SHP77 (cell line): Measurements from ENCODE around the gene MYO3B.
"Not testable (repeated sequence)": the region's sequence is repeated elsewhere in the genome, so short reads cannot be mapped to it uniquely, and the experiment has no call there.

Experiments
- DNase-seq, 2 experiments: peaks; one replicate each; lab custom pipeline; 2025; lab: John Stamatoyannopoulos, UW

The MYO3B gene

DNA sequence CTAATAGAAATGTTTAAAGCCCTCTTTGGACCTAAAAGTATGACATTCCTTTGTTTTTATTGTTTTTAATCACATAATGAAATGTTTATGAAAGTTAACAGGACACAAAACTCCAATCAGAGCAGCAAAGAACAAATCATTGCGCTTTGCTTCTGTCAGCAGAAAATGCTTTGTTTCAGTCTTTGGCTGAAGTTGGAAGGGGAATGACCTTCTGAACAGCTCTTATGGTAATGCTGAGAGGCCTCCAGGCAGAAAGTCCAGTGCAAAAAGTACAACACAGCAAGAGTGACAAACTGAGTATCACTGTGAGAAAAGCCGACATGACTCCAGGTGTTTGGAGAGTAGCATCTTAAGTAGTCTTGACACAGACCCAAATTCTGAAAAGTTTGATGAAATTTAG is 389.5 kb downstream of the MYO3B start:
- no peak for DNase-seq

DNA sequence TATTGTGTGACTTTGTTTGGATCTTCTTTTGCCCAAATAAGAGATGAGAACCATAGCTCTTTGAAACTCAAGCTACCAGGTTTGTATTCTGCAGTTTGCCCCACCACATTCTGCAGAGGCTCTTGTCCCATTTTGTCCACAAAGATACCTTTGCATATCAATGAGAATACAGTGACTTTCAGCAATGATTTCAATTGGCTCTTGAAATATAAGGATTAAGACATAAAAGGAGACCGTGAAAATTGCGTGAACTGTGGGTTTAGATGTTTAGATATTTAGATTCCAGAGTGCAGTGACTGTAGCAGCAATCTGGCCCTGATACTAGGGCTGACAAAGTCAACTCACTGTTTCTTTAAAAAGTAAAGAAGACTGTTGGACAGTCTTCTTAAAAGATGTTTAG is 390.6 kb downstream of the MYO3B start:
- no peak for DNase-seq

DNA sequence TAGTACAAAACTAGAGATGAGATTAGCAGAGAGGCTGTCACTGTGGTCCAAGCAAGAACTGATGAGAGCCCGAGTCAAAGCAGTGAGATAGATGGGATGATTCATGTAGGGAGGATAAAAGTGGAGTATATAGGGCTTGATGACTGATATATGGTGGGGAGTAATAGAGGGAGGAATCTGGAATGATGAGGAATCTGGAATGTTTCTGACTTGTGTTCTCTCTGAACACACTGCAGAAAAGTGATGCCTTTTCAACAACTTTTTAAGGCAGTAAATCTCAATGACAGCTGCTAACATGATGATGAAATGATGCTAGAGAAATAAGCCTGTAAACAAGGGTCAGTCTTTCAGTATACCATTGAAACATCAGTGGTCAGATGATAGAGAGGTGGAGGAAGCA is 393.7 kb downstream of the MYO3B start:
- DNase-seq, result no peak

DNA sequence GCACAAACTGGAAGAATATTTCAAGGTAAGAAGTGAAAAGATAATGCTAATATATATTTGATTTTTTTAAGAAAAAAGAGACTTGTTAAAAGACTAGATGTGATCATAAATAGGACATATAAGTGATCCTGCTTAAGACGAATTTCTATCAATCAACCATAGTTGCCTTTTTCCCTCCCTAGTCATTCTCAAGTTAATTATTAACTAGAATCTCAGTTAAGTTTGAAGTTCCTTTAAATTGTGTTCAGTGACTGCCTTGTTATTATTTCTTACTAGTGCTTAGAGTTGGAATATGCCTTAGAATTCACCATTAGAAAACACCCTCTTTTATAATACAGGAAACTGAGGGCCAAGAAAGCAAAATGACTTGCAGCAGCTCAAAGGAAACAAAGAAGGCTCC is 395.7 kb downstream of the MYO3B start:
- DNase-seq, result no peak

DNA sequence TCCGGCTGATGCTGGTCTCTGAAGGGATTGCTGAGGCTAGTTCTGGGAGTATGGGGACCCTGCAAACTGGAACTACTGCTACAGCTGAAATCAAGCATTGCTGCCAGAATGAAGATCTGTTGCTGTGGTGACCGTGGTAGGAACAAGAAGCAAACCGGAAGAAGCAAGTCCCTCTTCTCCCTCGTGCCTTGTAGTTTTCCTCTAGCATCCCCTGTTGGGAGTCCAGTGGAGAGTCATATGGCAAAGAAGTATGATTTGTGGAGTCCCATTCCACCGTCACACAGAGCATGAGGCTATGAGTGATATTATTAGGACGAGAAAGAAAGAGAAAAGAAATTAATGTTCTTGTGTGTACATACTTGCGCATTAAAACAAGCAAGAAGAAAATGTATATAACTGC is 398.3 kb downstream of the MYO3B start:
- no peak for DNase-seq

DNA sequence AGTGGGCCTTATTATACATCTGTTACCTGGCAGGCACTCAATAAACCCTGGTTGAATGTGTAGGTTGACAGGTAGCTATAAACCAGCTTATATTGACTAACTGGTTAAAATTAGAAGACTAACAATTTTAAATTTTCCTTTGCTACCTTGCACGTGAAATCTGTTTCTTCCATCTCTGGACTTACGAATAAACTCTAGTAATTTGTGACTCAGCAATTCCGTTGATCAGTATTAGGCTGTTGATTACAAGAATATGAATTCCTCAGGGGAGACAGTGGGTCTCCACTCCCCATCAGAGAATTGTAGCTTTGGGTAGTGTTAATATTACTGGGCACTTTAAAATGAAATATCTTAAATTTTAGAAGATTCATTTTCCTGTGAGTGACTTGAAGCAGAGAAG is 399.4 kb downstream of the MYO3B start:
- DNase-seq, result no peak

DNA sequence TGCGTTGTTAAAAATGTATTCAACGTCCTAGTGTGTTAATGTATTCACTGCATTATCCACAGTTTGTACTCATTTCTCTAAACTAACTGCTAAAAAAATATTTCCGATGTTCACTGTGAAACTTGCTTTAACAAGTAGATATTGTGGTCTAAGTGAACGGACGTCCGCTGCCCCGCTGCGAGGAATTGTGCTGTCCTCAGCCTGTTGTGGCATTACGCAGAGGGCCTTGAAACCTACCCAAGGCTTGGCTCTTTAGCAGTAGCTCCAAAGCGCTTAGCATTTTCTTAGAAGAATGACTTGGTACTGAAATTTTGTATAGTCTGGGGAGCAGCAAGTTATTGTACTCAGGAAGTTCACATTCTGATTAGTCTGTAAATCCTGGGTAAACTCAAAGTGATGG is 400.7 kb downstream of the MYO3B start:
- DNase-seq, result no peak

DNA sequence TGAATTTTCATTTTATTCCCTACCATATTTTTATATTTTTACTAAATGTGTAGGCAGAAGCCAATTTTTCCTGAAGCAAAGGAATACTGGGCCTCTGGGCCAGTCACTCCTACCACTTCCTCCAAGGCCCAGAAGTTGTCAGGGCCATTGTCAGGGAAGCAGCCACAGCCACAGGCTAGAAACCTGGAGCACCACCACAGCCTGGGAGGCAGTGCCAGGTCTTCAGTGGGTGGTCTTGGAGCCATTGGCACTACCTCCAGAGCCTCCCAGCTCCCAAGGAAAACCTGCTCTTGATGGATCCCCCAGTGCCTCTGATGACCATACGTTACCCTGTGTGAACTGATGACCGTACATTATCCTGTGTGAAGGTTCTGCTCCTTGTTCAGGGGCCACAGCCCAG is 401.6 kb downstream of the MYO3B start:
- no peak for DNase-seq

DNA sequence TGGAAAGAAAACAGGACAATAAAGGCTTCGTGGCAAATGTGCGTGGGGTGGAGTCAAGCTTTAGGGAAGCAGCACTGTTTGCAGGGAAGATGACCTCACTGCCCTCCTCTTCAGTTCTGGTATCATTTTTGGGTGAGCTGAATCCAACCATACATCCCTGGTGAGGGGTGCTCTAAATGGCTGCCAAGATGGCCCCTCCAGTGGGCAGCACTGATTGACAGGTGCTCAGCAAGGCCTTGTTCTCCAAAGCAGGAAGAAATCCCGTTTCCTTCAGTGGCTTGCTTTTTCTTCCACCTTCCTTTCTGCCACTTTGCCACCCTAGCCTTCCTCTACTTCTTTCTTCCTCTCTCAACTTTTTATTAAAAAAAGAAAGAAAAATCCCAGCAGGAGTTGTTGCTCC is 404.4 kb downstream of the MYO3B start:
- DNase-seq, result no peak

DNA sequence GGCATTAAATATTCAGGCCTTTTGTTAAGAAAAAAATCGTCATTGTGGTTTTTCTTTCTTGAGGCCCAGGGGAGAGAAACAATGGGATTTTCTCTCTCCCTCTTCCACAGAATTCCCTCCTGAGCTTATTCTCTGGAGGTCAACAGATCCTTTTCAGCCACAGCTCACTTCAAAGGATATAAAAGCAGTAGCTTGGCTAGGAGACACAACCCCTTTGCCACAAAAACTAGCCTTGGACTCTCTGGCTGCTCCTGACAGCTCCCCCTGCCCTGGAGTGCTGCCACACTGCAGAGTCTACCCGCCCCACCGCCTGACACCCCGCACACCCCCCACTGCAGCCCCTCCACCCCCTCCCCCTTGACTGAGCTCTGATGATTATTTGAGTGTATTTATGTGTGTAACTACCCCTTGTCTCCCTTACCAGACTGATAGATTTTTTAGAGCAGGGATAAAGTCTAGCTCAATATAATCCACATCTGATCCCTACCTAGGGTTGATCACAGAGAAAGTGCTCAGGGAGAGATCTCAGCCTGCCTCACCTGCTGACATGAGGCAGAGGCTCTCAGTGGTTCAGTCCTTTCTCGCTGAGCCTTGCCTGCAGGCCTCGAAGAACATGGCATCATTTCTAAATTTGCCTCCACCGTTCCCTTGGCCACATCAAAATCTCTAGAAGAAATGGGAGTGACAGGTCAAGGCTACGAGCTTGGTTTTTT is 405.0 kb downstream of the MYO3B start:
- DNase-seq, result no peak

DNA sequence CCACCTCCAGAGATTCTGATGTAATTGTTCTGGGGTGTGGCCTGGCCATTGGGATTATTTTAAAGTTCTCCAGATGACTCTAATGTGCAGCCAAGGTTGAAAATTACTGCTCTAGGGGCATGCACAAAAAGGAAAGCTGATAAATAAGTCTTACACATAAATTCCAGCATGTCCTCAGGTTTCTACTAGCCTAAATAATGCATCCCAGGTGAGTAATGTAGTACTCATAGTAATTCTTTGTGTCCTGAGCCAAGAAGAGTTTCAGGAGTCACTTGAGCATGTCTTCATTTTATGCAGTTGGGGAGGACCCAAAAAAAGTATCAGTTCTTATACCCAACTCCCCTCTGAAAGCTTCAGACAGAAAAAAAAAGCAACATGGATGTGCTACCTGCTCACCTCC is 407.1 kb downstream of the MYO3B start:
- no peak for DNase-seq

DNA sequence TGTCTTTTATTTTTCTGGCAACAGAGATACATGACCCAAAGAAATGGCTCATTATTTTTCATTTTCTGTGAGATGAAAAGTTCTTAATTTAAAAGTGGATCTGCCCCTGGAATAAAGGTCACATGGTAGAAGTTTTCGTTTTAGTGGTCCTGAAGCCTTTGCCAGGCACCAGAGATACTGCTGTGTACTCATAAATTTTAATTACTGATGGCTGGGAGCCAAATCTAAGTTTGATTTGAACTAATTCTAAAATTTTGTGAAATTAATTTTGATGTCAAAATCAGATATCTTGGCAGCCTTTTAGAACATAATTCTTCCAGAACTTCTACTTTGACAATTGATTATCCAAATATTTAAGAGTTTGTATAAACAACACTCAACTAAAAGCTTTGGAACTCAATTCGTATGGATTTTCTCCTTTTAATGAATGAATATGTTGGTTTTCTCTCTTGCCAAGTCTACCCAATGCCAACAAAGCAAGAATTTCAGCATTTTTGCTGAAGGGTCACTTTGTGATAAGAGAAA is 408.7 kb downstream of the MYO3B start:
- DNase-seq, result no peak

DNA sequence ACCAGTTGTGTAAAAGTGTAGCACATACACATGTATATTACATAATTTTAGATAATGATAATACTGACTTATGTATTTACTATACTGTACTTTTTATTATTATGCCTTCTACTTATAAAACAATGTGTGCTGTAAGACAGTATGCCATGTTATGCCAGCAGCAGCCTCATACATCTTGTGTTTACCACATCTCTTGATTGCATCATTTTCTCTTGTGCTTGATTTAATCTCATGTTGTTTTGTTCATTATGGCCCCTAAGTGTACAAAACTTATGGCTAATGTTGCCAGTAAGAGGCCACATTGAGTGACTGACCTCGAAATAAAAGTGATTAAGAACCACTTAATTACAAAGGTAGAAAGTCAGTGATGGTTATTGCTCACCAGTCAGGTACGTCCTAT is 409.2 kb downstream of the MYO3B start:
- DNase-seq, result no peak

DNA sequence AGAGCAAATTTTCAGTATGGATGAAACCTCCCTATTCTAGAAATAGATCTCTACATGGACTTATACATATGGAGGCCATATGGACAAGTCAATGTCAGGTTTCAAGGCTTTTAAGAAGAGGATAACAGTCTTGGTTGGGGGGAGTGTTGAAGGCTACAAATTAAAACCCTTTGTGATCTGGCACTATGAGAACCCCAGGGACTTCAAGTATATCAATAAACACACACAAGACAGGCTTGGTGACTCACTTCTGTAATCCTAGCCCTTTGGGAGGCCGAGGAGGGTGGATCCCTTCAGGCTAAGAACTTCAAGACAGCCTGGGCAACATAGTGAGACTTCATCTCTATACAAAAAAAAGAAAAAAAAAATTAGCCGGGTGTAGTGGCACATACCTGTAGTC is 410.0 kb downstream of the MYO3B start:
- no peak for DNase-seq

DNA sequence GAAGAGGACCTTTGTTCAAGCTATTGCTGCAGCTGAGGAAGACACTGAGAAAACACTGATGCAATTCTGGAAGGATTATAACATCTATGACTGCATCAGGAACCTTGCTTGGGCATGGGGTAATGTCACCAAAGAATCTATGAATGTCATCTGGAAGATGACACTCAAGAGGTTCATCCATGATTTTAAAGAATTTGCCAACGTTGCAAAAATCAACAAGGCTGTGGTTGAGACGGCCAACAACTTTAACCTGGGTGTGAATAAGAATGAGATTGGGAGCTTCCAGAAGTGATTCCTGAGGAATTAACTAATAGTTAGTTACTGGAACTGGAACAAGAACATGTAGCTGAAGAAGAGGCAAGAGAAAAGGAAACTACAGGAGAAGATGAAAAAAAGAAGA is 410.8 kb downstream of the MYO3B start:
- DNase-seq, result no peak

DNA sequence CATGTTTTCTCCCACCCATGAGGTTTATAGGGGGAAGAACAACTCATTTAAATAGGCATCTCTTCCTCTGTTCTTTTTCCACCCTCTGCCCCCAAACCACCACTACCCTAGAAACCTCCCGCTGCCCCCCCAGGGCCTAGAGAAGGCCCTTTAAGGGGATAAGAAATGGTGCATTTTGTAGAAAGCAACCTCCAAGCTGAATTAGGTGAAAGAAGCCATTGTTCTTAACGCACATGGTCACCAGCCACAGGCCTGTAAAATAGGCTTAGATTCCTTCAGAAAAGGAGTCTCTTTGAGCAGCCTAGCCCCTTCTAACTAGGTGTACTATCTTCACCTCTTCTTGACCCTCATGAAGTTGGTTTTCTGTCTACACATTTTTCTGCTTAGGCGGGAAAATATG is 418.6 kb downstream of the MYO3B start:
- no peak for DNase-seq

DNA sequence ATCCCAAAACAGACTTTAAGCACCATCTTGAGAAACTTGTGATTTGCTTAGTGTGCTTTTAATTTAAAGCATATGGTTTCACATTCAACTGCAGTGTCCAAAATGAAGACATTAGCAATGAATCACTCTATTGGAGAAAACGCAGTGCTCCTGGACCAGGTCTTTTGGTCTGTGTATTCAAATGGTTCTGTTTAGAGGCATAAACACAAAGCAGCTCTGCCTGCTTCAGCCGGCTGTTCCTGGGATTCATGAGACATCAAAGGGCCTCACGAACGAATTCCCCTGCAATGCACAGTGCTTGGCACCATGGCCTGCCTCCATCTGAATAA is 420.1 kb downstream of the MYO3B start:
- no peak for DNase-seq

DNA sequence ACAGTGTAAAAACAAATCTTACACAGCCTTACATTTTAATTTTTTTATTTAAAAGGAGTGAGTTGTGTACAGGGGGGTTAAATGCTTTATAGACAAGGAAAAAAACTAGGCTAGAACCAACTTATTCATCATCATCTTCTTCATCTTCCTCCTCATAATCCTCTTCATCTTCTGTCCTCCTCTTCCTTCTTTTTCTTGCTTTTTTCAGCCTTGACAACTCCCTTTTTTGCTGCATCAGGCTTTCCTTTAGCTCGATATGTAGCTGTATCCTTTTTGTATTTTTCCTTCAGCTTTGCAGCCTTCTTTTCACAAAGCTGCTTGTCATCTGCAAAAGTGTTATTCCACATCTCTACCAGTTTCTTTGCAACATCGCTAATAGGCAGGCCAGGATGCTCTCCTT is 423.5 kb downstream of the MYO3B start:
- no peak for DNase-seq

DNA sequence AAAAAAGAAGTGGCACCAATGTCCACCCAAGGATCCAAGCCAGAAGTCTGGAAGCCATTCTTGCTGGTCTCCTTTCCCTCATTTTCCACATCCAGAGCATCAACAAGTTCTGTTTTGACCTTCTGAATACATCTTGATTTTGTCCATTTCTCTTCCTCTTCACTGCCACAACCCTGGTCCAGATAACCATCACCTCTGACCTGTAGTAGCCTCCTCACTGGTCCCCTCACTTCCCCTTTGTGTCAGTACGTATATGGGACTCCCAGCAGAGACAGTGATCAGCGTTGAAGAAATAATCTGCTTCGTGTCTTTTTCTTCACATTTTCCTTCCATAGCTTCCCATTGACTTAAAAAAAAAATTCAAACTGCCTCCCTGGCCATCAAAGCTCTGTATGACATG is 427.9 kb downstream of the MYO3B start:
- no peak for DNase-seq

DNA sequence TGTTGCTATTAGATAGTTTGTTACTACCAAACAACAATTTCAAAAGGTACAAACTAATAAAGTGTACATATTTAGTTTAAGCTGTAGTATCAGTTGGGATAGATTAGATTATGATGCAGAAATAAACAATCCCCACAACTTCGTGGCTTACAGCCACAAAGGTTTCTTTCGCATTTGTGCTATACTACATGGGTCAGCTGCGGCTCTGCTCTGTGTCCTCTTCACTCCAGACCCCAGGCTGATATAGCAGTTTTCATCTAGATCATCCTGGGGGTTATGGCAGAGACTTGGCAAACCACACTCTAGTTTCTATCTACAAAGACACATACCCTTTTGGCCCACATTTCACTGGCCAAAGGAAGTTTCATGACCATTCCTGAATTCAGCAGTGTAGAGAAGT is 429.2 kb downstream of the MYO3B start:
- DNase-seq, result no peak

DNA sequence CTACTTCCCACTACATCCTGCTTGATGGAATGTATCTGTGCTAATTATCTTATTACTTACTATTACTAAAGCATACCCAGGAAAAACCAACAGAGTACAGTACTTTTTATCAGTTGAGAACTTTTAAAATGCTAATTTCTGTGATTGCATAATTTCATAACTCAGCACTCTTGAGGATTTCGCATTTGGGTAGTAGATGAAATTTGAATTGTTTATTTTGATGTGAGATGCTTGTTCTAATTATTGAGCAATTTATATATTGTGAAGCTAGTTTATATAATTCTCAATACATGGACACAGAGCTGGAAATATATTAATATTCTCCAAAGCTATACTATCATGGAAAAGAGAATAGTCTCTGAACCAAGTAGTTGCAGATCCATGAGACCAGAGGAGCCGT is 432.7 kb downstream of the MYO3B start:
- DNase-seq, result no peak

DNA sequence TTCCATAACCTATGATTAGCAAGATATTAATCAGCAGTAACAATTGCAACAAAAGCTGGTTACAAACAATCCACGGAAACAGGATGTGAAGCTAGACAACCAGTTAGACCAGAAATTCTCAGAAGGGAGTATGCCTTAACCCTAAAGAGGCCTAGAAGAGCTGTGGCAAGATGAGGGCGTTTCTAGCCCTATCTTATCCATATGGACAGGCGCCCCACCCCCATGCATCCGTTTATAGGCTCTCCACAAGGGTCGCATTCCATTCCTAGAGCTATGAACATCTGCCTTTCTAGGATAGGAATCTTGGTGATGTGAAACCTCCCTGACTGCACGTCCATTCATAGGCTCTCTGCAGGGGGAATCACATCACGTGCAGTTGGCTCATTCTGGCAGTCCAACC is 441.0 kb downstream of the MYO3B start:
- not testable (repeated sequence) for DNase-seq

DNA sequence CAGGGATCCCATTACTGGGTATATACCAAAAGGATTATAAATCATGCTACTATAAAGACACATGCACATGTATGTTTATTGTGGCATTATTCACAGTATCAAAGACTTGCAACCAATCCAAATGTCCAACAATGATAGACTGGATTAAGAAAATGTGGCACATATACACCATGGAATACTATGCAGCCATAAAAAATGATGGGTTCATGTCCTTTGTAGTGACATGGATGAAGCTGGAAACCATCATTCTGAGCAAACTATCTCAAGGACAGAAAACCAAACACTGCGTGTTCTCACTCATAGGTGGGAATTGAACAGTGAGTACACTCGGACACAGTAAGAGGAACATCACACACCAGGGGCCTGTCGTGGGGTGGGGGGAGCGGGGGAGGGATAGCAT is 457.1 kb downstream of the MYO3B start:
- DNase-seq, result not testable (repeated sequence)

DNA sequence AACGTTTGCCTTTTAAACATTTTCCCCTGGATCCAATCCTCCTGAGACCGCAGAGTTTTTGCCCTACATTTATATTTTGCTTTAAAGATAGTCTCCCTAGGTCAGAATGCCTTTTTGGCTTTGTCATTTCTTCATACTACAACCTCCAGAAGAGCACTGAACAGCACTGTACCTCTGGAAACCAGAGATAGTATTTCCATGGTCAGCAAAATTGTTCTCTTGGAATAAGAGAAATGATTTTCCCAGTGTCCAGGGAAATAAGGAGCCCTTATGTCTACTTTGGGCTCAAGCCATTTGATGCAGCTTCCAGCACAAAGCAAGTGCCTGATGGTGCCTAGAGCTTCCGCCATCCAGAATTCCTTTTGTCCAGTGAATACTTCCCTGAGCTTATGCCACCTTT is 461.7 kb downstream of the MYO3B start:
- DNase-seq, result no peak

DNA sequence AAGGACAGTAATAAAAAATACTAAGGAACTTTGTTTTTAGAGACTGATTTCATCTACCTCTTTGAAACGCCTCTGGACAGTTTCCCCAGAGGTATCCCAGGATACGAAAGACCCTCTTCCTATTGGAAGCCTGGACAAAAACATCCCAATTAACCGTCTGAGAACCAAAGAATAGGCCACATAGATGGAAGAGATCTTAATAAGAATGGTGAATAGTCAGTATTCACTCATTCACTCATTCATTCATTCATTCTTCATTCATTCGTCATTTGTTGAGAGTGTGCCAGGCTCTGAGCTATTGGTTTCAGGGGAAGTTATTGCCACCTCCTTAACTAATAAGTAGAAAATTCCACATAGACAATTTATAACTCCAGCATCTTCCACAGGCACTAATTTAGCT is 464.0 kb downstream of the MYO3B start:
- DNase-seq, result no peak
